Stimulated activated naive CD8-positive, alpha-beta T cell treated with anti-CD3 and anti-CD28 coated beads, Interleukin-15, amount 100 ng/mL, for 72 hours (primary cell): ENCODE data around the gene C11orf24.
"Not testable (repeated sequence)": the region's sequence is repeated elsewhere in the genome, so short reads cannot be mapped to it uniquely, and the experiment has no call there.

Source experiments
- ATAC-seq: fragments of 150-1000 bp; cut with Tn5 transposase; 2 replicates; pipeline ENCODE4 v1.10.0; 2021; ENCODE audit warnings: mild to moderate bottlenecking, moderate library complexity
- DNase-seq, 2 donors: peaks; one replicate each; pipeline ENCODE4 v3.0.0; 2021 to 2022
- H3K27ac Mint-ChIP-seq, 2 donors: one replicate each; pipeline ENCODE4 v1.8.0; 2022; ENCODE audit warnings: mild to moderate bottlenecking in 2 of 2, mixed read lengths in 2 of 2, moderate library complexity in 2 of 2
- H3K27me3 Mint-ChIP-seq: one replicate; pipeline ENCODE4 v1.8.0; 2022; ENCODE audit warnings: mixed read lengths
- H3K4me1 Mint-ChIP-seq: one replicate; pipeline ENCODE4 v1.8.0; 2022; ENCODE audit warnings: mild to moderate bottlenecking, mixed read lengths
- H3K4me3 Mint-ChIP-seq, 2 donors: one replicate each; pipeline ENCODE4 v1.8.0; 2022; ENCODE audit warnings: mild to moderate bottlenecking in 2 of 2, mixed read lengths in 2 of 2, moderate library complexity in 1 of 2
- H3K9me3 Mint-ChIP-seq, 2 donors: one replicate each; pipeline ENCODE4 v1.8.0; 2022; ENCODE audit warnings: mixed read lengths in 2 of 2

Gene C11orf24

DNA sequence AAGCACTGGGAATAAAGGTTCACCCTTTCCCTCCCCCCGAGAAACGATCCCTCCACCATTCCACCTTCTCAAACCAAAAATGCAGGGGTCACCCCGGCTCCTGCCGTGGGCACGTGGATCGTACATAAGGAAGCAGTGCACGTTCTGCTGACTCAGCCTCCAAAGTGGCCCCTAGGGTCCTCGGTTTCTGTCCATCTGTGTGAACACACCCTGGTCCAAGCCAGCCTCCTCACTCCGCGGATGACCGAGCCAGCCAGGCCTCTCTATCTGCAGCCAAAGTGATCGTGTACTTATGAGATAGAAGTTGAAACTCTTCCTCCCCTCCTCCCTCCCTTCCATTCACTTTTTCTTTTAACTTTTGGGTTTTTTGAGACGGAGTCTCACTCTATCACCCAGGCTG is 16.2 kb downstream of the C11orf24 start:
- ATAC-seq (no peak), DNase-seq (no peak)
- peaks cover 7% of the 10 kb centered on the region for H3K27me3 Mint-ChIP-seq
- peaks cover 1 to 6% of the 10 kb centered on the region in 2 donors for H3K9me3 Mint-ChIP-seq
- H3K4me1 Mint-ChIP-seq, result peaks cover 12% of the 10 kb centered on the region
- no peak overlapping the region for H3K4me3 Mint-ChIP-seq
- no peak overlapping the region for H3K27ac Mint-ChIP-seq

GRCh38 chr11:68254421-68254820 is 17.4 kb downstream of the C11orf24 start:
- Mint-ChIP-seq H3K27ac (no peak overlapping the region), H3K4me3 (no peak overlapping the region), H3K27me3 (peaks cover 7% of the 10 kb centered on the region), H3K9me3 (peaks cover 11 to 17% of the 10 kb centered on the region in 2 donors), H3K4me1 (peaks cover 12% of the 10 kb centered on the region)
- ATAC-seq, result no peak
- no peak for DNase-seq

DNA sequence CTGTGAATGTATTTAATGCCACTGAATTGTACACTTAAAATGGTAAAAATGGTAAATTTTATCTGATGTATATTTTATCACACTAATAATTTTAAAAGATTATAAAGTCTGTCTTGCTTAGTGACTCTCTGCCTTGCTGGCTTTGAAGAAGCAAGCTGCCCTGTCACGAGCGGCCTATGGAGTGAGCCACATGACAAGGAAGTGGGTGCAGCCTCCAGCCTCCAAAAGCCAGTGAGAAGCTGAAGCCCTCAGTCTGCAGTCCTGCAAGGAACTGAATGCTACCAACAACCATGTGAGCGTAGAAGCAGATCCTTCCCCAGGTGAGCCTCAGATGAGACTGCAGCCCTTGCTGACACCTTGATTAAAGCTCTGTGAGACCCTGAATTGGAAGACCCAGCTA is 20.0 kb downstream of the C11orf24 start:
- no peak for ATAC-seq
- Mint-ChIP-seq H3K27ac (no peak overlapping the region), H3K4me1 (peaks cover 6% of the 10 kb centered on the region), H3K9me3 (peaks cover 15 to 22% of the 10 kb centered on the region in 2 donors), H3K27me3 (peaks cover 7% of the 10 kb centered on the region), H3K4me3 (no peak overlapping the region)
- DNase-seq, result no peak

DNA sequence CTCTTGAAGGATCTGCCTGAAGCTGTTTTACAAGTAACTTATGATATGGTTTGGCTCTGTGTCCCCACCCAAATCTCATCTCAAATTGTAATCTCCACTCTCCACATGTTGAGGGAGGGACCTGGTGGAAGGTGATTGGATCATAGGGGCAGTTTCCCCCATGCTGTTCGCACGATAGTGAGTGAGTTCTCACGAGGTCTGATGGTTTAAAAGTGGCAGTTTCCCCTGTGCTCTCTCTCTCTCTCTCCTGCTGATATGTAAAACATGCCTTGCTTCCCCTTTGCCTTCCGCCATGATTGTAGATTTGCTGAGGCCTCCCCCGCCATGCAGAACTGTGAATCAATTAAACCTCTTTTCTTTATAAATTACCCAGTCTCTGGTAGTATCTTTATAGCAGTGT is 26.9 kb downstream of the C11orf24 start:
- not testable (repeated sequence) for H3K9me3 Mint-ChIP-seq, H3K27me3 Mint-ChIP-seq, H3K4me3 Mint-ChIP-seq, H3K4me1 Mint-ChIP-seq, H3K27ac Mint-ChIP-seq, ATAC-seq, DNase-seq

- not testable (repeated sequence) for H3K4me3 Mint-ChIP-seq, H3K27me3 Mint-ChIP-seq, DNase-seq, H3K27ac Mint-ChIP-seq, H3K4me1 Mint-ChIP-seq, ATAC-seq, H3K9me3 Mint-ChIP-seq
Observed at GRCh38 chr11:68243847-68244246, 27.9 kb downstream of the C11orf24 start.

- no peak for ATAC-seq
- Mint-ChIP-seq H3K4me1 (no peaks in the 10 kb centered on the region), H3K4me3 (no peak overlapping the region), H3K9me3 (no peaks in the 10 kb centered on the region), H3K27me3 (no peaks in the 10 kb centered on the region), H3K27ac (no peak overlapping the region)
- no peak for DNase-seq
Observed at GRCh38 chr11:68242616-68243015, 29.2 kb downstream of the C11orf24 start.

- Mint-ChIP-seq H3K9me3 (peaks cover 17 to 28% of the 10 kb centered on the region in 2 donors), H3K4me1 (no peaks in the 10 kb centered on the region), H3K27me3 (peaks cover 10% of the 10 kb centered on the region), H3K4me3 (no peak overlapping the region), H3K27ac (no peak overlapping the region)
- DNase-seq (no peak), ATAC-seq (no peak)
Observed at GRCh38 chr11:68231621-68232020, 40.2 kb downstream of the C11orf24 start.

- Mint-ChIP-seq H3K4me1 (no peaks in the 10 kb centered on the region), H3K4me3 (no peak overlapping the region), H3K9me3 (peaks cover 17 to 36% of the 10 kb centered on the region in 2 donors), H3K27me3 (peaks cover 10% of the 10 kb centered on the region), H3K27ac (no peak overlapping the region)
- ATAC-seq (no peak), DNase-seq (no peak)
Observed at GRCh38 chr11:68229601-68230000, 42.2 kb downstream of the C11orf24 start.

DNA sequence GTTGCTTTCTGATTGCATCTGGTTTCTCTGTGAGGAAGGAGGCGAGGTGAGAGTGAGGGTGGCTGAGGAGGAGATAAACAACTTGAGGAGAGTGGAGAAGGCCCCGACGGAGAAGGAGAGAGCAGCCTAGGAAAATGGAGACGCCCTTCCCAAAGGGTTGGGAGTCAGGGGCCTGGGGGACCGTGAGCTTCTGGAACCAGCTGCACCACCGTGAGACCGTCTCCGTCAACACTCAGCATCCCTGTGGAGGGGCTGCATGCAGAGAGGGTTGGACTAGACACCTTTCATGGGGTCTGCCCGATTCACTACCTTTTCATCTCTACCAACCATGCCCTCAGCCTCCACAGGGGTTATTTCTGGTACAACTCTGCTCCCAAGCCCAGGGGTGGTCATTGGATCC is 45.4 kb downstream of the C11orf24 start:
- H3K27ac Mint-ChIP-seq, result no peak overlapping the region
- H3K27me3 Mint-ChIP-seq, result peaks cover 8% of the 10 kb centered on the region
- H3K4me3 Mint-ChIP-seq, result no peak overlapping the region

DNA sequence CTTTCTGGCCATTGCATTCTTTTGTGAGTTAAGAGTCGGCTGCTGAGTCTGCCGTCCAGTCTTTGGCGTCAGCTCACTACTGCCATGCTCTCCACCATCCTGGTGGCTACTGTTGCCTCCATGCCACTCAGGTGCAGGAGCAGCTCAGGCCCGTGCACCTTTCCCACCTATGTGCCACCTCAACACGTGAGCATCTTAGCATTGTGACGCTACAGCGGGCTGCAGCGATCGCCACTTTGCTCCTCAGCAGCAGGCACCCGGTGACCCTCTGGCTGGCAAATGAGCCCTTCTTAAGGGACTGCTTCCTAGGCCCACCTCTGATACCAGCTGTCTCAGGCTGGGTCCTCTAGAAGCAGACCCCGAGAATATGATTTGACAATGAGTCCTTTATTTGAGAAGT is 47.2 kb downstream of the C11orf24 start:
- ATAC-seq, result no peak
- H3K27ac Mint-ChIP-seq, result no peak overlapping the region
- H3K4me3 Mint-ChIP-seq, result no peak overlapping the region
- H3K9me3 Mint-ChIP-seq, result peaks cover 12 to 29% of the 10 kb centered on the region in 2 donors
- H3K27me3 Mint-ChIP-seq, result peaks cover 8% of the 10 kb centered on the region
- H3K4me1 Mint-ChIP-seq, result no peaks in the 10 kb centered on the region
- DNase-seq, result no peak

More for the DNA sequence above, 45.4 kb downstream of the C11orf24 start:
- Mint-ChIP-seq H3K4me1 (no peaks in the 10 kb centered on the region), H3K9me3 (peaks cover 17 to 36% of the 10 kb centered on the region in 2 donors)
- ATAC-seq (no peak), DNase-seq (no peak)

GRCh38 chr11:68223275-68223674 is 48.5 kb downstream of the C11orf24 start:
- ATAC-seq, result no peak
- no peak overlapping the region for H3K27ac Mint-ChIP-seq
- H3K9me3 Mint-ChIP-seq, result peaks cover 0 to 16% of the 10 kb centered on the region in 2 donors
- peaks cover 8% of the 10 kb centered on the region for H3K27me3 Mint-ChIP-seq
- H3K4me3 Mint-ChIP-seq, result no peak overlapping the region
- no peak for DNase-seq
- no peaks in the 10 kb centered on the region for H3K4me1 Mint-ChIP-seq

- Mint-ChIP-seq H3K27ac (peak overlapping the region in 1 of 2 donors; percentile 12), H3K4me3 (no peak overlapping the region), H3K9me3 (peaks cover 0 to 5% of the 10 kb centered on the region in 2 donors), H3K27me3 (peaks cover 8% of the 10 kb centered on the region), H3K4me1 (no peaks in the 10 kb centered on the region)
- DNase-seq (no peak), ATAC-seq (no peak)
Observed at GRCh38 chr11:68221406-68221805, 50.4 kb downstream of the C11orf24 start.

DNA sequence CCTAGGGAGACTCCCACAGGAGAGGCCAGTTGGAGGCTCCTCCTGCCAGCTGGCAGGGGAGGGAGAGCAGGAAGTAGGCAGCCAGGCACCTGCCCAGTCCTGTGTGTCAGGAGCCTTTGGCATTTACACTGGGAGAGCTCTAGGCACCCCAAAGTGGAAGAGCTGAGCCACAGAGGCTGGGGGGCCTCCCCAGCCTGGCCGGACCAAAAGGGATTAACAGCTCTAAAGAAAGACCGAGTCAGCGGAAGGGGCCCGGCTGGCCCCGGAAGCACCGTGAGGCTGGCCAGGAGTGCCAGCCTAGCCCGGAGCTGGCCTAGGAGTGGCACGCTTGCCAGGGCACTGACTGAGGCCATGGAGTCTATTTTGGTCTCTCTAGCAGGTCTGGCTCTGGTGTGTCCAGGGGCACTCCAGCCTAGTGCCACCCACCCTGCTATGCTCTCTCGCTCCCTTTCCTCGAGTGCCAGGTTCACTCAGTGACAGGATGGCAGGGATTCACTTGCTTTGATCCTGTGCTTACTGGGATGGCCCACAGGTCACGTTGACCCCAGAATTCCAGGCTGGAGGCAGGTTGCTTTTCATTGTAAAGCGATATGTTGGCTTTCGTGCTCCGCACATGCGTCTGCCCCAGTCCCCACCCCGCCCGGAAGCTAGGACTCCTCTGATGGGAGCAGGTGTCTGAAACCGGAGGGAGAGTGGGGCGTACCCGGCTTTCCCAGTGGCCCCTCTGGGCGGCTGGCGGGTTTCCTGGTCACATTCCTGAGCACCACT is 55.4 kb downstream of the C11orf24 start:
- peaks cover 28% of the 10 kb centered on the region for H3K4me1 Mint-ChIP-seq
- H3K9me3 Mint-ChIP-seq, result no peaks in the 10 kb centered on the region
- peaks cover 21% of the 10 kb centered on the region for H3K27me3 Mint-ChIP-seq
- H3K27ac Mint-ChIP-seq, result peak overlapping the region in 1 of 2 donors; percentile 48
- no peak overlapping the region for H3K4me3 Mint-ChIP-seq
- no peak for ATAC-seq
- no peak for DNase-seq

DNA sequence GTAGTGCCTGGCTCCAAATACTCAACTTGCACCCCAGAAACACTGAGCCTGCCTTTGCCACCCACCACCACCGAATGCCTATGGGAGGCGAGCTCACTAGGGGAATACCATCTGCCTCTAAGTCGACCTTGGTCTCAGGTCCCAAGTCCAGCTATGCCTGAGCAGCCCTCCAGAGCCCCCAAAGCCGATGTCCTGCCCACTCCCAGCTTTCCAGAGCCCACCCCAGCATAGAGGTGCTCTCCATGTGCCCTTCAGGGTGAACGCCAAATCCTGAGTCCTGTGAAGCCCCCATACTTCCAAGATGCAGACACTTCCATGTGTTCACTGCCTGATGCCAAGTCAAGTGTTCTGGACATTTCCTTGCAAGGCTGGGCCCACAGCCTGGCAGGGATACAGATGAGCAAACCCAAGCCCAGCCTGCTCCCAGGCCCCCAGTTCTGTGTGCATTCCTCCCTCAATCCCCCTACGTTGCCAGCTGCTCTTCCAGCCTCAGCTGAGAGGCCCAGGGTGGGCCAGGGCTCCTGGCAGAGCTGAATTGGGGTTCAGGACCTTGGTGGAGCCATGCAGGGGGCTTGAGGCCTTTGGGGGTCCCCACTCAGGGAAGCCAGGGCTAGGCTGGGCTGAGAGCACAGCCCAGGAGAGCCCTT is 56.1 kb downstream of the C11orf24 start:
- Mint-ChIP-seq H3K27ac (no peak overlapping the region), H3K4me1 (peaks cover 35% of the 10 kb centered on the region), H3K4me3 (peak overlapping the region; percentile 75 to 90), H3K27me3 (peaks cover 21% of the 10 kb centered on the region), H3K9me3 (no peaks in the 10 kb centered on the region)
- ATAC-seq (no peak), DNase-seq (no peak)

DNA sequence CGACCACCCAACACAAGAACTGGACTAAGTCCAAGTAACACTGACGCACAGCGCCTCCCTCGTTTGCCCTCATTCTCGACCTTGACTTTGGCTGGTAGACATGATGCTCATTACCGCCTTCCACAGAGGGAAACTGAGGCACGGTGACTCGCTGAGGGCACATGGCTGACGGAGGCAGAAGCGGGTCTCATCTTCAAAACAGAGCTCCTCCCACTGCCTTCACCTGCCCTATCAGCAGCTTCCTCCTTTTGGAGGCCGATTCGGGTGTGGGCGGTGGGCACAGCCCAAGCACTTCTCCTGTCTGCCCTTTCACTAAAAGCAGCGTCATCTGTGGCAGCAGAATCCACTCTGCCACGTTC is 56.7 kb downstream of the C11orf24 start:
- Mint-ChIP-seq H3K4me1 (peaks cover 41% of the 10 kb centered on the region), H3K4me3 (peak overlapping the region; percentile 75 to 90), H3K9me3 (no peaks in the 10 kb centered on the region), H3K27me3 (peaks cover 21% of the 10 kb centered on the region), H3K27ac (peak overlapping the region in 1 of 2 donors; percentile 19)
- DNase-seq (peak; percentile 25 to 32), ATAC-seq (no peak)
